GM06990 (cell line): Measurements from ENCODE around the gene RHOH.

Experiments
- DNase-seq: peaks from one replicate; pipeline ENCODE4 v3.0.0-alpha.2; 2011; ENCODE audit not compliant: insufficient read length; ENCODE audit errors: extremely low read depth
- H3K27me3 ChIP-seq: replicated peaks from 2 replicates; pipeline ENCODE4 v1.6.0; 2011; ENCODE audit warnings: low read length; ENCODE audit not compliant: control insufficient read depth, insufficient read depth
- H3K36me3 ChIP-seq: 2 replicates; pipeline ENCODE4 v1.5.1; 2011; ENCODE audit warnings: low read length; ENCODE audit not compliant: control insufficient read depth, insufficient read depth
- H3K4me3 ChIP-seq: replicated peaks from 2 replicates; pipeline ENCODE4 v1.5.1; 2011; ENCODE audit warnings: low read depth, mild to moderate bottlenecking, control low read depth, low read length
- CTCF ChIP-seq: IDR thresholded peaks from 2 replicates; pipeline ENCODE4 v1.5.1; 2011; ENCODE audit warnings: low read length, control low read depth, mild to moderate bottlenecking, inconsistent platforms; ENCODE audit not compliant: insufficient read depth, poor library complexity, severe bottlenecking

The RHOH gene

GRCh38 chr4:40262861-40263260 lies 66.0 kb downstream of the RHOH start:
- Histone ChIP-seq H3K27me3 (no peaks in the 10 kb centered on the region), H3K4me3 (no peak overlapping the region), H3K36me3 (no peaks in the 10 kb centered on the region)
- TF ChIP-seq CTCF: no peak
- DNase-seq: no peak

GRCh38 chr4:40264497-40264896 lies 67.7 kb downstream of the RHOH start:
- H3K4me3 ChIP-seq: no peak overlapping the region
- no peak for TF ChIP-seq CTCF
- DNase-seq: no peak
- H3K27me3 ChIP-seq: no peaks in the 10 kb centered on the region
- no peaks in the 10 kb centered on the region for H3K36me3 ChIP-seq

- Histone ChIP-seq H3K27me3 (no peaks in the 10 kb centered on the region), H3K36me3 (no peaks in the 10 kb centered on the region), H3K4me3 (no peak overlapping the region)
- no peak for TF ChIP-seq CTCF
- no peak for DNase-seq
These were observed 68.4 kb downstream of the RHOH start for GRCh38 chr4:40264995-40265909.

GRCh38 chr4:40265910-40266274 lies 69.1 kb downstream of the RHOH start:
- no peak for TF ChIP-seq CTCF
- H3K4me3 ChIP-seq: no peak overlapping the region
- no peaks in the 10 kb centered on the region for H3K36me3 ChIP-seq
- no peak for DNase-seq
- no peaks in the 10 kb centered on the region for H3K27me3 ChIP-seq

GRCh38 chr4:40269133-40269532 lies 72.3 kb downstream of the RHOH start:
- no peak for DNase-seq
- no peak for TF ChIP-seq CTCF
- H3K36me3 ChIP-seq: no peaks in the 10 kb centered on the region
- H3K27me3 ChIP-seq: no peaks in the 10 kb centered on the region
- no peak overlapping the region for H3K4me3 ChIP-seq
